Testis (tissue), 2 donors: ENCODE data around the gene APOL5.

Source experiments
- CTCF ChIP-seq, 3 experiments: fragments of 450-650 bp in 2 of 3; fragments of 200-600 bp in 1 of 3; sonication (generic) in 1 of 3; IDR thresholded peaks; one replicate each; pipeline ENCODE4 v1.5.1; 2016 to 2019; ENCODE audit warnings: antibody characterized with exemption in 3 of 3, mild to moderate bottlenecking in 2 of 3, moderate library complexity in 1 of 3
- POLR2A ChIP-seq: fragments of 450-650 bp; IDR thresholded peaks from one replicate; pipeline ENCODE4 v1.6.1; 2017; ENCODE audit warnings: antibody characterized with exemption, mild to moderate bottlenecking, moderate library complexity

GRCh38 chr22:35717572-35717971 is at the start of gene APOL5:
- no peak for TF ChIP-seq CTCF (IDR thresholded peaks at IDR 0.05)
- no peak for TF ChIP-seq POLR2A
